AG10803 (cell line): Measurements from ENCODE around the gene FAM161B.
"Not testable (repeated sequence)": the region's sequence is repeated elsewhere in the genome, so short reads cannot be mapped to it uniquely, and the experiment has no call there.

Source experiments
- DNase-seq: peaks from one replicate; pipeline ENCODE4 v3.0.0; 2010; ENCODE audit warnings: low read depth
- H3K4me3 ChIP-seq: 2 replicates; pipeline ENCODE4 v1.5.1; 2011; ENCODE audit warnings: mild to moderate bottlenecking, low read length, control low read depth
- CTCF ChIP-seq: conservative IDR thresholded peaks from 2 replicates; pipeline ENCODE4 v1.5.1; 2011; ENCODE audit warnings: mild to moderate bottlenecking, low read length, control low read depth, inconsistent platforms

Gene FAM161B

DNA sequence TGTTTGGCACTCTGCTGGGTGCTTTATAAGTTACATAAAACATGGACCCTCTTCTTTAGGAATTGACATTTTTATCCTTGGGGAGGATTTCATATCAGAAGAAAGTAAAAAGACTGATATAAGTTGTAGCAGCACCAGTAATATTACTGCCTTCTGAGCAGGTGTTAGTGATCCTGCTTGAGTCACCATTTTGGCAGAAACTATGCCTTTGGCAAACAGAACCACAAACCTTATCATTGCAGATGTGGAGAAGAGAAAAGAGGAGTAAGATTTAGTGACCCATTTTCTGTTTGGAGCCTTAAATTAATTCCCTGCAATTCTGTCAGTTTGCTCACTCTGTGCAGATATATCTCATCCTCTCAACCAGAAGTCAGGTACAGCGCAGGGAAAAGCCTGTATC, 40.2 kb downstream of the FAM161B start:
- no peak overlapping the region for H3K4me3 ChIP-seq
- no peak for TF ChIP-seq CTCF
- no peak for DNase-seq

GRCh38 chr14:73903028-73903427, 46.9 kb downstream of the FAM161B start:
- no peak overlapping the region for H3K4me3 ChIP-seq
- DNase-seq = no peak
- no peak for TF ChIP-seq CTCF

DNA sequence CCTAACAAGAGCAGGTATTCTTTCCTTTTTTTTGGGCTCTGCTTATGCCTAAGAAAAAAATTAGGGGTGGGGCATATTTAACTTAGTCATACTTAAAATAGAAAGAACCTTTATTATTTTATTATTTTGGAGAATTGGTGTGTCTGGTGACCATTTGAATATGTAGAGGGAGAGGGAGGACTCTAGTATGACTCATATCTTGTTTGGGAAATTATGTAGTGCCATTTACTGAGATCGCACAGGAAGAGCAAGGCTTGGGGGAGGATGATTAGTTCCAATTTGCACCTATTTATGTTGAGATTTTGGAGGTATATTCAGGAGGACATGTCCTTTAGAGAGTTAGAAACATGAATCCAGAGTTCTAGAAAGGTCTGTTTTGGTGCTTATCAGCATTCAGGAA, 53.4 kb downstream of the FAM161B start:
- TF ChIP-seq CTCF = no peak
- H3K4me3 ChIP-seq = no peak overlapping the region
- no peak for DNase-seq

DNA sequence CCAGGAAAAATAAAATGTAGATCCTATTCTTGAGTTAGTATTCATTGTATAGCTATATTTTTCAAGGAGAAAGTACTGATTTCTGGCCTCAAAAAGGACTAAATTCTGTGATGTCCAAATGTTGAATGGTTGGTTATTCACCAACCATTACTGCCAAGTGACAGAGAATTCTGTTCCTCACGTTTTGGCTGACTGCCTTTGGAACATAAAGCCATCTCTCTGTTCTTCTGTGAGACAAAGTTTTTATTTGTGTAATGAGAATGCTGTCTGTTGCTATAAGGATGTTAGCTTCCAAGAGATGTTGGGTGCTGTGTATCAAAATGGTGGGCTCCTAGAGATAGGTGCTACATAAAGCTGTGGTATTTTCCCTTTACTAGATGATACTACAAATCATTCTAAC, 54.0 kb downstream of the FAM161B start:
- TF ChIP-seq CTCF = no peak
- no peak for DNase-seq

GRCh38 chr14:73894180-73894687, 55.7 kb downstream of the FAM161B start:
- DNase-seq = not testable (repeated sequence)

More for the DNA sequence above, 54.0 kb downstream of the FAM161B start:
- H3K4me3 ChIP-seq = no peak overlapping the region

GRCh38 chr14:73889376-73889775, 60.5 kb downstream of the FAM161B start:
- TF ChIP-seq CTCF = no peak
- no peak overlapping the region for H3K4me3 ChIP-seq
- peak; percentile 39 for DNase-seq

More at GRCh38 chr14:73894180-73894687, 55.7 kb downstream of the FAM161B start:
- not testable (repeated sequence) for H3K4me3 ChIP-seq

GRCh38 chr14:73888971-73889370, 60.9 kb downstream of the FAM161B start:
- no peak overlapping the region for H3K4me3 ChIP-seq
- no peak for TF ChIP-seq CTCF
- peak; percentile 63 for DNase-seq

DNA sequence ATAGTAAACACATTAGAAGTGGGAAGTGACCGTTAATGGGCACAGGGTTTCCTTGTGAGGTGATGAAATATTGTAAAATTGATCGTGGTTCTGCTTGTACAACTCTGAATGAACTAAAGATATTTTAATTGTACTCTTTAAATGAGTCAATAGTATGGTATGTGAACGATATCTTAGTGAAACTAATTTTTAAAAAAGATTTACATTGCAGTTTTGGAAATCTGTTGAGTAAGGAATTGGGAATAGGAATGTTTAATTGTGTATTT, 61.5 kb downstream of the FAM161B start:
- TF ChIP-seq CTCF = no peak
- peak; percentile 49 for DNase-seq
- peak overlapping the region; percentile 86 for H3K4me3 ChIP-seq
